Smooth muscle cell (in vitro differentiated cells): Measurements from ENCODE around the gene CTNND2. TPM values are rescaled to one million over a fixed set of nuclear protein-coding genes. Genes with fewer than 3 reads are reported as not detected.
"Not testable (repeated sequence)": the region's sequence is repeated elsewhere in the genome, so short reads cannot be mapped to it uniquely, and the experiment has no call there.

Experiments used
- DNase-seq: peaks from one replicate; lab custom pipeline; 2025; ENCODE audit not compliant: unreplicated experiment; lab: John Stamatoyannopoulos, UW
- H2AFZ ChIP-seq: fragments of 200-600 bp; sonication (generic); 2 replicates; pipeline ENCODE4 v1.6.0; 2016; ENCODE audit warnings: antibody characterized with exemption, low read depth, mild to moderate bottlenecking
- H3F3A ChIP-seq: fragments of 200-600 bp; sonication (generic); 2 replicates; pipeline ENCODE4 v1.6.0; 2017; ENCODE audit warnings: antibody characterized with exemption, low read depth
- H3K27ac ChIP-seq: fragments of 200-600 bp; sonication (generic); 2 replicates; pipeline ENCODE4 v1.5.1; 2016; ENCODE audit warnings: low read depth, mild to moderate bottlenecking
- H3K27me3 ChIP-seq: fragments of 200-600 bp; sonication (generic); 2 replicates; pipeline ENCODE4 v1.6.1; 2016; ENCODE audit warnings: low read depth, mild to moderate bottlenecking
- H3K36me3 ChIP-seq: fragments of 200-600 bp; sonication (generic); 2 replicates; pipeline ENCODE4 v1.5.1; 2016; ENCODE audit warnings: low read depth
- H3K4me1 ChIP-seq: fragments of 200-600 bp; sonication (generic); 2 replicates; pipeline ENCODE4 v1.5.1; 2016; ENCODE audit warnings: low read depth
- H3K4me2 ChIP-seq: fragments of 200-600 bp; sonication (generic); 2 replicates; pipeline ENCODE4 v1.6.0; 2016; ENCODE audit warnings: mild to moderate bottlenecking
- H3K4me3 ChIP-seq: fragments of 200-600 bp; sonication (generic); 2 replicates; pipeline ENCODE4 v1.5.1; 2016; ENCODE audit warnings: mild to moderate bottlenecking
- H3K79me2 ChIP-seq: fragments of 200-600 bp; sonication (generic); 2 replicates; pipeline ENCODE4 v1.6.0; 2016; ENCODE audit warnings: low read depth, mild to moderate bottlenecking
- H3K9ac ChIP-seq: fragments of 200-600 bp; sonication (generic); 2 replicates; pipeline ENCODE4 v1.6.0; 2016; ENCODE audit warnings: low read depth
- H3K9me3 ChIP-seq: fragments of 200-600 bp; sonication (generic); replicated peaks from 2 replicates; pipeline ENCODE4 v1.5.1; 2016; ENCODE audit warnings: low read depth
- H4K20me1 ChIP-seq: fragments of 200-600 bp; sonication (generic); 2 replicates; pipeline ENCODE4 v1.6.0; 2016; ENCODE audit warnings: low read depth
- CTCF ChIP-seq: fragments of 200-600 bp; sonication (generic); IDR thresholded peaks from 2 replicates; pipeline ENCODE4 v1.5.1; 2017; ENCODE audit warnings: borderline replicate concordance, mild to moderate bottlenecking, antibody characterized with exemption; ENCODE audit not compliant: insufficient read depth, poor library complexity, severe bottlenecking
- WGBS: methylation state at CpG from one replicate; pipeline ENCODE4 v1.1.7; 2016; ENCODE audit warnings: low lambda C conversion rate; 5-methylcytosine and 5-hydroxymethylcytosine counted together
- polyA plus RNA-seq: library from polyadenylated mRNA; unstranded; fragments of >200 nt; fragmentation: Nextera tagmentation; extraction: Ambion mirVana; gene quantifications from 2 replicates; pipeline ENCODE4 v1.2.1, GENCODE V29; 2016
- total RNA-seq: library from RNA; depleted of rRNA; stranded (reverse); fragments of >200 nt; gene quantifications from 2 replicates; pipeline ENCODE4 v1.2.3, GENCODE V29; 2014

The CTNND2 gene
- total and polyA plus RNA-seq, 2 experiments from 2014 or later = 2.7 to 5.8 TPM

- Histone ChIP-seq H3K4me1 (peaks cover 10% of the 10 kb centered on the region), H3K27me3 (no peaks in the 10 kb centered on the region), H3F3A (no peaks in the 10 kb centered on the region), H3K4me3 (no peak overlapping the region), H2AFZ (no peak overlapping the region), H3K36me3 (no peaks in the 10 kb centered on the region), H3K27ac (no peak overlapping the region), H4K20me1 (no peaks in the 10 kb centered on the region), H3K9ac (no peak overlapping the region), H3K9me3 (no peaks in the 10 kb centered on the region), H3K79me2 (no peaks in the 10 kb centered on the region), H3K4me2 (no peak overlapping the region)
- 65% methylated on average over 1 of the region's 1 CpG for WGBS
- DNase-seq = no peak
- no peak for TF ChIP-seq CTCF
Measured at GRCh38 chr5:11852717-11853087, 51.5 kb downstream of the CTNND2 start.

DNA sequence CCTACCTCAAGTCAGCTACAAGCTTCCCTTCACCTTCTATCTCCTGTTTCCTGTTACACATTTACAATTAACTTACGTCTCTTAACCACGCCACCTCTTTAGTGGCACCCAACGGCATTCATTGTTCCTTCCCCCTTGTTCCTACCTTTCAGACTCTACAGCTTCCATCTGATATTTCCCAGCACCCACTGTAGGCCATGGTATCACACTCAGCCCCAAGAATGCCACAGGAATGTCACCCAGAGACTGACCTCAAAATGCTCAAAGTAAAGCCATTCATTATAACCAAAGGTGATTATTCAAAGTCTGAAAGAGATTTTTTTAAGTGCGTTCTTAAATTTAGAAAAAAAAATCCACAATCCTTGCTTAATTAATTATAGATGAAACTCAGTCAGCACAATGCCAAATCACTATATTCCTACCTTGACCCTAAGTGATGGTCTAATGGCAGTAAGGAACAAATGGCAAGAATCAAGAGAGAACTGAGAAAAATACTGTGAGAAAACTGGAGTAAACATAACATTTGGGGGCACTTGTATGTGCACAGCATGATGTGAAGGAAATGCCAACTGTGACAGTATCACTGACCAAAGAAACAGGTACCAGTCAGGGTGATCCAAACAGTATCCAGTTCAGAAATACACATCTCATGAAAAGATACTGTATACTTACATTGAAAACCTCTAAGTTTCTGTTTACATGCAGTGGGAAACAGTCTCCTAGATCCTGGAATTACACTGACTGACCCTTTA lies 52.1 kb downstream of the CTNND2 start:
- 54% methylated on average over 4 of the region's 4 CpGs for WGBS

GRCh38 chr5:11851416-11851815 lies 52.8 kb downstream of the CTNND2 start:
- H3K4me2 ChIP-seq = peak overlapping the region; percentile 64
- 15% methylated on average over 2 of the region's 2 CpGs for WGBS
- no peak for DNase-seq
- H3K4me1 ChIP-seq = peaks cover 10% of the 10 kb centered on the region
- TF ChIP-seq CTCF = no peak
- H3K27ac ChIP-seq = peak overlapping the region; percentile 67
- no peaks in the 10 kb centered on the region for H3F3A ChIP-seq
- H3K36me3 ChIP-seq = no peaks in the 10 kb centered on the region
- H4K20me1 ChIP-seq = no peaks in the 10 kb centered on the region
- H3K79me2 ChIP-seq = no peaks in the 10 kb centered on the region
- no peak overlapping the region for H3K9ac ChIP-seq
- no peak overlapping the region for H3K4me3 ChIP-seq
- no peaks in the 10 kb centered on the region for H3K27me3 ChIP-seq
- H3K9me3 ChIP-seq = no peaks in the 10 kb centered on the region
- peak overlapping the region; percentile 55 for H2AFZ ChIP-seq

More for the DNA sequence above, 52.1 kb downstream of the CTNND2 start:
- H2AFZ ChIP-seq = peak overlapping the region; percentile 55
- no peak for TF ChIP-seq CTCF
- H3K9ac ChIP-seq = no peak overlapping the region
- H3K9me3 ChIP-seq = no peaks in the 10 kb centered on the region
- no peak overlapping the region for H3K4me3 ChIP-seq
- H3F3A ChIP-seq = no peaks in the 10 kb centered on the region
- H3K27ac ChIP-seq = peak overlapping the region; percentile 67
- H3K4me1 ChIP-seq = peaks cover 10% of the 10 kb centered on the region
- H3K36me3 ChIP-seq = no peaks in the 10 kb centered on the region
- no peaks in the 10 kb centered on the region for H4K20me1 ChIP-seq
- no peaks in the 10 kb centered on the region for H3K27me3 ChIP-seq
- peak overlapping the region; percentile 64 for H3K4me2 ChIP-seq
- H3K79me2 ChIP-seq = no peaks in the 10 kb centered on the region
- no peak for DNase-seq

- H3K27ac ChIP-seq, H3K4me2 ChIP-seq, H3K79me2 ChIP-seq, H3K9me3 ChIP-seq, H3K9ac ChIP-seq, H3K4me1 ChIP-seq, H4K20me1 ChIP-seq, H2AFZ ChIP-seq, H3F3A ChIP-seq, H3K27me3 ChIP-seq, H3K36me3 ChIP-seq, H3K4me3 ChIP-seq, DNase-seq: not testable (repeated sequence)
- WGBS = 71% methylated on average over 1 of the region's 1 CpG
Measured at GRCh38 chr5:11828566-11828965, 75.7 kb downstream of the CTNND2 start.
